ENCODE measurements around the gene IMPDH1.

Gene IMPDH1

DNA sequence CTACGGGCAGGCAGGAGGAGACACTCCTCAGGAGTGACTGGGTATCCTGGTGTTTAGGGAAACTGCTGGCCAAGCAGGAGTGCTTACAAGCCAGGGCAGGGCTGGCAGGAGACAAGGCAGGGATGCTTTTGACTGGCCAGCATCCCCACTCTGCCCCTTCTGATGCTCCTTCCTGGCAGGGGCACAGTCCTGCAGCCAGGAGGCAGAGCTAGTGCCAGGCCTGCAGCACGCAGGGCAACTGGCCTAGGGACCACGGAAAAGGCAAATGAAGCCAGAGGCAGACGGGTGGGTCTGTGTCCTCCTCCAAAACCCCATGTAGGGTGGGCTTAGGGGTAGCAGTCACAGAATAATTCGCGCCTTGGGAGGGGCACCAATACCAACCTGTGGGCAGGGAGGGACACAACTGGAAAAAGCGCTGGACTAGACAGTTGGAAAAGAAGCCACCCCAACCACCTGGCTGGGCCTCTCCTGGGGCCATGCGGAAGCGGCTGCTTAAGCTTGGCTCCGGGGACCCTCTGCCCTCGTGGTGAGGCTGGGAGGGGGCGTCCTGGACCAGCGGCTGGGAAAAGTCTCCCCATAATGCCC lies 4.8 kb downstream of the IMPDH1 start:
- DNase-seq = no peak

DNA sequence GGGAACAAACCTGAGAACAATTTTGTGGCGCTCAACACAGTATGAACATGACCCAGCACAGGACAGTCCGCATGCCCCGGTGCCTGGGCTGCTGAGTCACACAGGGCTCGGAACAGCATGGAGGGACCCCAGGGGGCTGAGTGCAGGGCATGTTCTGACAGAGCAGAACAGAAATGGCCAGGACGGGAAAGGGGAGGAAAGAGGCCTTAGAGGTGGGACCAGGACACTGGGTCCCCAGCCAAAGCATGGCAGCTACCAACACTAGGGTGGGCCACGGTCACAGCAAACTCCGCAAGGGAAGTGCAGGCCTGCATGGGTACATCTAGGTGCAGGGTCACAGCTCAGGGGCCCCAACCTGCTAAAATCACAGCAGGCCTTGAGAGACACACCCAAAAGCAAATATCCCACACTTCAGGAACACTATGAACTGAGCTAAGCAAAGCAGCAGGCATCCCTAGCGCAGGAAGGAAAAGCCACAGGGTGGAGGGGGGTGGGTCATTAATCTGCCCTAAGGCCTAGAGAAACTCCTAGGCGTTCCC lies 5.6 kb downstream of the IMPDH1 start:
- DNase-seq = no peak

DNA sequence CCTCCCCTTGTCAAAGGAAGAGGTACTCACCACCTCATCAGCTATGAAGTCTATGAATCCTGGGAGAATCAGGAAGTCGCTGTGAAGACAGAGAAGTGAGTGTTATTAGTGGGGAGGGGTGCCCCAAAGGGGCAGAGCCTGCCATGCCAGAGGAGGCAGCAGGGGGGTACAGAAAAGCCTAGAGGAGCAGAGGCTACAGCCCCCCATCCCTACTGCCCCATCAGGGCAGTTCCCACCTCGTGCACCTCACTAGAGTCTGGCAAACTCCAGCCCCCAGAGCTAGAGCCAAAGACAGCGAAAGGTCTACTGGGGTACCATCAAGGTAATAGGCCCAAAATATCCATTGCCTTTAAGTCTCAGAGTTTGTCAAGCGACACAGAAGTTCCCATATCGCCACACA lies 6.1 kb downstream of the IMPDH1 start:
- no peak for DNase-seq

DNA sequence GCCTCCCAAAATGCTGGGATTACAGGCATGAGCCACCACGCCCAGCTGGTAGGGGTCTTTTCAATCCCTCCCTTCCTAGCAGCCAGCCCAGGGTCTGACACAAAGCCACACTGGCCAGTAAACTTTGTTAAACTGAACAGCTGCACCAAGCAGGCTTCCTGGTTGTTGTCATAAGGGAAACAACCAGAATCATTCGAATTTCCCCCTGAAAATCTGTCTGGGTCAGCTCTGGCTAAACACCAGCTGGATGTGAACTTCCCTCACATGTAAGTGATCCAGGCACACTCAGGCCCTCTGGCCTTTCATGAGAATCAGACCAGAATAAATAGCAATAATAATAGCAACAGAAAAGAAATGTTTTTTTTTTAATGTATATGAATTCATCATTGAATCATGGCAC lies 7.4 kb downstream of the IMPDH1 start:
- no peak for DNase-seq

DNA sequence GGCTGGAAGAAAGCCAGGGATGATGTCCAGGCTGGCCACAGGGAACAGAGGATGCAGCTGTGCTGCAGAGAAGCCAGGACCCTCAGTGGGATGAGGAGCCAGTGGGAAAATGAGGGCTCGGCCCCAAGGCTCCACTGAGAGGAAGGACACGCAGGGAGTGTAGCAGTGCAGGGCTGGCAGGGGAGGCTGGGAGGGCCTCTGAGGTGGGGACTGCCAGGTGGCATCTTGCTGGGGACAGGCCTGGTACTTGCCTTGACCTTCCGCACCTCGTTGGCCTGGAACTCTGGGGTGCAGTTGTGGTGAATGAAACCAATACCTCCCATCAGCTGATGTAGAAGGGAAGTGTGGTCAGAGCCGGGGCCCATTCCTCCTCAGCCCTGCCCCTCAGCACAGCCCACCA lies 9.2 kb downstream of the IMPDH1 start:
- DNase-seq = no peak

DNA sequence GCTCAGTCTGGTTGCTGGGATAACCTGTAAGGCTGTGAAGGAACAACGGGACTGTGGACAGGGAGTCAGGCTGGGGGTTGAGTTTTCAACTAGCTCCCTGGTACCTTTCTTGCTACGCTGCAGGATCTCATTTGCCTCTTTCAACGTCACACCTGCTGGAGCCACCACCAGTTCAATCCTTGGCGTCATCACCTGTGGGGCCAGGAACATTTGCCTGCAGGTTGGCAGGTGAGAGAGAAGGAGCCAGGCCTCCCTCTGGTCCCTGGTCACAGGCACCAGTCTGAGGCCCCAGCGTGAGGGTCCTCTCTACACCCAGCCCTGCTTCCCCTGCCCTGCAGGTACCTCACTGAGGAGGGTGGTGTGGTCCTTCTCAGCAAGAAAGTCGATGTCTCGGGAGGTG lies 9.8 kb downstream of the IMPDH1 start:
- DNase-seq = no peak

DNA sequence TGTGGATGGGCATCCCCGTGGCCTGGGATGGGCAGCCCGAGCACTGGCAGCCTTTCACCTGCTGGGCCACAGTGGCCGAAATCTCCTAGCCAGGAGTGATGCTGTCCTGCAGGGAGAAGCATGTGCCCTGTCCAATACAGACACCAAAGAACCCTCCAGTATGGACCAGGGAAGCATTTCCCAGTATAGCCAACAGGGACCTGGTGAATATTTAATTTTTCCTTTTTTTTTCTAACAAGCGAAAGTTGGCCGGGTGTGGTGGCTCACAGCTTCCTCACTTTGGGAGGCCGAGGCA lies 11.0 kb downstream of the IMPDH1 start:
- DNase-seq = no peak

DNA sequence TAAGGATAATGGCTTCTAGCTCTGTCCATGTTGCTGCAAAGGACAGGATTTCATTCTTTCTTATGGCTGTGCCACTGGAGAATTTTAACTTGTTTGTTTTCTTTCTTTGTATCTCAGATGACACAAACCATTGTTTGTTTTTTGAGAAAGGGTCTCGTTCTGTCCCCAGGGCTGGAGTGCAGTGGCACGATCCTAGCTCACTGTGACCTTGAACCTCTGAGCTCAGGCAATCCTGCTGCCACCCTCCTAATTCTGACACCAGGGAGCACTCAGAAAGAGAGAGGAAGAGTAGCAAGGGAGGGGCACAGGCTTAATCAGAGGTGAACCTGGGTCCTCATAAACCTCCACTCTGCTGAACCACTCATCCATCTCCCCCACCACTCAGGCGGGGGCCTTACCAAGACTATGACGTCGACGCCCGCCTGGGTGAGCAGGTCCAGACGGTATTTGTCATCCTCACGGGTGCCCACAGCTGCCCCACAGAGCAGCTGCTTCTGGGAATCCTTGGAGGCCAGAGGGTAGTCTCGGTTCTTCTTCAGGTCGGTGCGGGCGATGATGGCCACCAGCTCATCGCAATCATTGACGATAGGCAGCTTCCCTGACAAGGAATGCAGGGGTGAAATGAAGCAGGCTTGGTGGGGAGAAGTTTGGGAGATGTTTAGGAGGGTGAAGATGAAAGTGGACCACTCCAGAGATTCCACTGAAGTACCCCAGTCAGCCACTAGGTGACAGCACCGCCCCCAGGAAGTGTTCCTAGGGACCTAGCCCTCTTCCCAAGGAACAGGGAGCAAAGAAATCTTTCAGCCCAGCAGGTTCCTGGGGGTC lies 11.6 kb downstream of the IMPDH1 start:
- DNase-seq = peak; percentile 10

DNA sequence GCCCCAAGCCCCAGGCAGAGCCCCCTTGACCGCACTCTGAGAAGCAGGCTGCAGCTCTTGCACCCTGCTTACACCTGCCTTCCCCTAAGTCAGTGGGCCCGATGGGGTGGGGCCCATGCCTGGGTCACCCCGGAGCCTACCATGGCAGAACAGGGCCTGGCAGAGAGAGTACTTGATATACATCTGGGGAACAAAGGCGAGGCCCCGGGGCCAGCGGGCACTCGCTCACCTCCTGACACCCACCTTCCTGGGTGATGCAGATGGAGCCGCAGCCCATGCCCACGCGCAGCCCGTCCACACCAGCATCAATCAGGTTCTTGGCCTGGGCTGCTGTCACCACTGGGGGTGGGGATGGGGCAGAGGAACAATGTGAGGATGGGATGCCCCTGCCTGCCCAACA lies 13.4 kb downstream of the IMPDH1 start:
- DNase-seq = no peak

DNA sequence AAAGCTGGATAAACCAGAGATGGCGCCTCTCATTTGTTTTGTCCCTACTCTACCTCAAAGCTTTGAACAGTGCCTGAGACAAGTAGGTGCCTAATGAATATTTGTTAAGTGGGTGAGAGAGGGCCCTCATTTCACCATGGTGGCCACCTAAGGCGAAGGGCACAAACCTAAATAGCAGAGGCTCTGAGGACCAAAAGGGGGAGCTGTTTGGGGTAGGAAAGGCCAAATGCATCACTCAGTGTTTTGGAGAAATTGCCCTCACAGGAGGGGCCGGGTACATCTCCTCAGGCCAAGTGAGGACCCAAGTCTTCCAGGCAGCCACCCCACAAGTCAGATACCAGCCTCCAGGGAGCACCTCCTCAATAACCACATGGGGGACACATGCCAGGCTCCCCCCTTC lies 14.0 kb downstream of the IMPDH1 start:
- DNase-seq = no peak

DNA sequence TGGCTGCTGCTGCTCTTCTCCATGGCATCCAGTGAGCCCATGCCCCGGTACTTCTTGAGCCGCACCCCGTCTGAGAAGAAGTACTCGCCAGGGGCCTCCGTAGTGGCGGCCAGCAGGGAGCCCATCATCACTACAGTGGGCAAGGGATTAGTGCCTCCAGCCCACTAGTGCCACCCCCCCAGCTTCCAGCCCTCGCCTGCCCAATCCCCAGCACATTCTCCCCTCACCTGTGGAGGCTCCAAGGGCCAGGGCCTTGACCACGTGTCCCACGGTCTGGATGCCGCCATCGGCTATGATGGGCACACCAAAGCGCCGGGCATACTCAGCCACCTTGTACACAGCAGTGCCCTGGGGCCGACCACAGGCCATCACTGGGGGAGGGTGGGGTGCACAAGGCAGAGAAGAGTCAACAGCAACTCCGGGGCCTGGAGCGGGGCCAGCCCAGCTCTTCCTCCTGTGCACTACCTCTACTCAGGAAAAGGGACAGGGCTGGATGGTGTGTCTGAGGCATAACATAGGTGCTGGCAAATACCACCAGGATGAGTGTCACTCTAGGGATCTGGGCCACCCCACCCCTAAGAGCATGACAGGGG lies 14.8 kb downstream of the IMPDH1 start:
- DNase-seq = no peak

DNA sequence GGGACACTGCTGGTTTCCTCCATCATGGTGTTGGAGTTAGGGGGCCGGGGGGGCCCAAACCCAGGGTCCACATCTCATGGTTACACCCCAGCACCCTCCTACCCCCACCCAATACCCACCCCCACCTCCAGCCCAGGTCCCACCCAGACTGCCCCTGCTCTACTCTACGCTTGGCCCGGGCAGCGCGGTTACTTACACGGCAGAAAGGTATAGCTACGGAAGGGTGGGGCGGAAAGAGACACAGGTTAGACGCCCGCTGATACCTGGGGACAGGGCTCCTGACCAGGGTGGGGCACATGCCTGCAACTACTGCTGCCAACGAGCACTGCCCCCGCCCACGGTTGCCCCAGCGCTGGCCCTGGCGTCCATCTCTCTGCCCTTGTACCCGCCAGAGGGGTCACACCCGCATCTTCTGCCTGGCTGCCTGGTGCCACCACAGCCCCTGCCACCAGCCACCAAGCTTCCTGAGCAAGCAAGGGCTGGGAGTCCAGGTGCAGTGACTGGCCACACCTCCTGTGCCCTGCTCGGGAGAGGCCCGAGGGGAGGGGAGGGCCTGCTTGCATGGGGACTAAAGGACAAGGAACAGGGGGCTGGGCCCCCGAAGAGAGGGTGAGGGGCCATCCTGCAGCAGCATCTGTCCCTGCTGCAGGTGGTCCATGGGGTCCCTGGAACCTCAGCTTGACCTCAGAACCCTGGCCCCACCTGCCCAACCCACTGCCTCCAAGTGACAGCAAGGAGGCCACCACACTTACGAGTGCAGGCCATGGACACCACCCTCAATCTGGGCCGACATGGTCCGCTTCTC lies 16.1 kb downstream of the IMPDH1 start:
- no peak for DNase-seq

DNA sequence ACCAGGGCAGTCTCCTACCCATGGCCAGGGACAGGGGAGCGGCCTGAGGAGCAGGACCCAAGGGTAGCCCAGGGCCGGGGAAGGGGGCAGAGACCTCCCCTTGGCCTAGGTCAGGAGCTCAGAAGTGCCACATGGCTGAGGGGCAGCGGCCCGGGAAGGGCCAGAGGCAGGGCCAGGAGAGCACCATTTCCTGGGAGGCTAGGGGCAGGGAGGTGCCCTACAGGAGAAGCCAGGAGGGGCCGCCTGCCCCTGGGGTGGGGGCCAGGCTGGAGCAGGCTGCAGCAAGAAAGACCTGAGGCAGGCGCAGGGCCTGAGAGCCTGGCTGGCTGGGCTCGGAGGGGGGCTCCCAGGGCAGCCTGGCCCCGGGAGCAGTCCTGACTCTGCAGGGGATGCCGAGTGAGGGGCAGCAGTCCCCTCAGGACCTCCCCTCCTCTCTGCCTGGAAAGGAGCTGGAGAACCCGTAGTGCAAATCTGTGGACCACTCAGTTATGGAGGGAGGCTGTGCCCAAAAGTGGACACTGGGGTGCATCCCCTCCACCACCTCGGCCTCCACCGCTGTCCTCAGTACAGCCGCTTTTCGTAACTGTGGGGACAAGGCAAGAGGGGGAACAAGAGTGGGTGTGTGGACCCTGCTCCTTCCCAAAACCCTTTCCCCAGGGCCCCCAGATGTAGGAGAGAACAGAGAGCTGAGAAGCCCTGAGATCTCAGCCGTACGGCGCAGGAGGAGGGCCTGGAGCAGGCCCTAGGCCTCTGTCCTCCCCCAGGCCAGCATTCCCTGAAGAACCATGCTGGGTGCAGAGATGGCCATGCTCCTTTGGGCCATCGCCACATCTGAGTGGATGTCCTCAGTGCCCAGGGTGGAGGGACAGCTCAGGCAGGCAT lies 17.1 kb downstream of the IMPDH1 start:
- DNase-seq = no peak

DNA sequence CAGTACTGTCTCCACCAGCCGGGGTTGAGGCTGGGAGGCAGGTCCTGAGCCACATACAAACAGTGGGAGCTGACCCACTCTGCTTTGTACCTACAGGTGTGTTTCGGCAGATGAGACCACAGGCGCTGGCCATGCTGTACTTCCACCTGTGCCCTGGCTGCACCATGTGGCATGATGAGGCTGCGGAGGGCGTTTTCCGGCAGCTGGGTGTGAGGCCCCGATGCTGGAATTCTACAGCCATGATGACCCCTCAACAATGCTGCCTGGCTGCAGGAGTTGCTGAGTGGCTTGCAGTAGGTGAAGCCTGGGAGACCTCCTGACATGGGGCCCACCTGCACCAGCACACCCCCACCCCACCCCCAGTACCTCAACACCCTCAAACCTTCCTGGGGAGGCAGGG lies 18.0 kb downstream of the IMPDH1 start:
- DNase-seq = no peak

DNA sequence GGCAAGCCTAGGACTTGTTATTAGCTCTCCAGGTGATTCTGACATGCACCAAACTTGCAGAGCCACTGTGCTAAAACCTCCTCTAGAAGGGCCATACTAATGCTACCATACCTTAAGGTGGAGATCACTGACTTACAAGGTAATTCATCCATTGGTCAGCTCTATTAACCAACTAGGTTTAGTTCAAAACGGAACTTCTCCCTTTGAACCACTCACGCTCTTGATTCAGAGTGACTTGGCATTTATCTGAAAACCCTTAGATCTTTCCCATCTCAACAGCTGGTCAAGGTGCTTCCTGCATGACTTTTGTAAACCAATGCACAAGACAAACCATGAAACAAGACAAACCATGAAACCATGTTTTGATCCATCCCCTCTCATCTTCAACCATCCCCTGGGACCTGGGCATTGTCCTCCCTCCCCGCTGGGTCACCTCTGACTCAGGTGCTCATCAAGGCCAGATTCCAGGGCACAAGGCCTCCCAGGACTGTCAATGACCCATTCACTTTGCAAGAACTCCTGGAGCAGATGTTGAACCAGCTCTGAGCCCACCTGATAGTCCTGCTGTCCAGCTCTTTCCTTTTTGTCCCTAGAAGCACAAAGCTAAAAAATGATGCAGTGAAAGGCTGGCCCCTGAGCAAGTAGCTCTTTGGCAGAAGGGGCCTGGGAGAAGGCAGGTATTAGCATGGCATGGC lies 18.8 kb downstream of the IMPDH1 start:
- DNase-seq = no peak

DNA sequence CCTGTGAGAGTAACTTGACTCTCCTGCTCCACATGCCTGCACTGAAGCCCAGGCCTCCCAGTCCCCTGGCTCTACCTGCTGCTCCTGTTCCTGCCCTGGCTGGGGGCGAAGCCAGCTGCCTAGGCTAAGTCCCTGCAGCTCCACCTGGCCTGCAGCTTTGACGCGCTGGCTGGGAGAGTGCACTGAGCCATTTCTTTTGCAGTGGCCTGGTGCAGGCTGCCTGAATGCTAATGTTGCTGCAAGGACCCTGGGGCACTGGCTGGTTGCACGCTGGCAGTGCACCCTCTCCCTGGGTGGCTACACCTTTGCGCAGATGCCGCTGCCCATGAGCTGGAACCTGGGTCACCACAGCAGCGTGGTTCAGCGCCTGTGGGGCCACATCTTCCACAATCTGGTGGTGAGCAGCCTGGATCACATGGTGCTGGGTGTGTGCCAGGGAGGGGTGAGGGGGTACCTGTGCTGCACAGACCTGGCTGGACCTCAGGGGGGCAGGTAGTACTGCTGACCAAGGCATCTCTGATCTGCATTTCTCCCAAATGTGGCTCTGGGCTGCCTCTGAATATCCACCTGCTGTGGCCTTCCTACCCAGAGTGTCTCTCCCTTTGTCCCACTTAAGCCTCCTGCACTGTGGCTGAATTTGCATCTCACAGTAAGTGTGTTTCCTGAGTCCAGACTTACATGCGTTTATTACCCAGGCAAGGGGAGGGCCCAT lies 20.0 kb downstream of the IMPDH1 start:
- no peak for DNase-seq

DNA sequence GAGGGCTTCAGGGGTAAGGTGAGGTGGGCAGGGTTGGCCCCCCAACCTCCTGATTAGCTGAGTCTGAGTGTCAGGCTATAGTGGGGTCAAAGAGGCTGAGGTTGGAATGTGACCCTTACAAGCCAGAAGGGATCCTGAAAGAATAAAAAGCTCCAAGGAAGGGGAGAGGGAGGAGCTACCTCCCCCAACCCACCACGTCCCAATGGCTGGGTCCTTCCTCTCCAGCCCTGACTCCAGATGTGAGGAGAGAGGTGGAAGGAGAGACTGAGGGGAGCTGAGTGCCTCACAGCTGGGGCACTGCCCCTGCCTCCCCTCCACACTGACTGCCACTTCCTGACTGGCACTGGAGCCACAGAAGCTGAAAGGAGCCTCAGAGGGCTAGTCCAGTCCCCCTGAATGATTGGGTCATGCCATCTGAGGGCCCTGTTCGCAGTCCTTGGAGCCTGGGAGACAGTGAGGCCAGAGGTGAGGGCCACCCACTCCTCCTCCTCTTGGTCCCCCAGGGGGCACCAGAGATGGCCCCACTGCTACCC lies 20.6 kb downstream of the IMPDH1 start:
- DNase-seq = no peak

DNA sequence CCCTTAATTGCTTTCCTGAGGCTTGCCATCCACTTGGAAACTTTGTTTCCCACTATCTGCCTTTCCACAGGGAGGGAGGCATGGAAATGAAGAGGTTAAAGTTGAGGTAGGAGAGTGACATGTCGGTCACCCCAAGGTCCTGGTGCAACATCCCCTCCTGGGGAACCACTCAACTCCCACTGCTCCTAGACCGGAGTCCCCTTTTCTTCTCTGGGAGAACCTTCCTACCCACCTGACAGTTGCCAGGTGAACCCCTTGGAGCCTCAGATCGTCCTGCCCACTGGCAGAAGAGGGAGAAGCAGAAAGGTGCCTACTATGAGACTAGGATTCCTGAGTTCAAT lies 21.7 kb downstream of the IMPDH1 start:
- DNase-seq = no peak

DNA sequence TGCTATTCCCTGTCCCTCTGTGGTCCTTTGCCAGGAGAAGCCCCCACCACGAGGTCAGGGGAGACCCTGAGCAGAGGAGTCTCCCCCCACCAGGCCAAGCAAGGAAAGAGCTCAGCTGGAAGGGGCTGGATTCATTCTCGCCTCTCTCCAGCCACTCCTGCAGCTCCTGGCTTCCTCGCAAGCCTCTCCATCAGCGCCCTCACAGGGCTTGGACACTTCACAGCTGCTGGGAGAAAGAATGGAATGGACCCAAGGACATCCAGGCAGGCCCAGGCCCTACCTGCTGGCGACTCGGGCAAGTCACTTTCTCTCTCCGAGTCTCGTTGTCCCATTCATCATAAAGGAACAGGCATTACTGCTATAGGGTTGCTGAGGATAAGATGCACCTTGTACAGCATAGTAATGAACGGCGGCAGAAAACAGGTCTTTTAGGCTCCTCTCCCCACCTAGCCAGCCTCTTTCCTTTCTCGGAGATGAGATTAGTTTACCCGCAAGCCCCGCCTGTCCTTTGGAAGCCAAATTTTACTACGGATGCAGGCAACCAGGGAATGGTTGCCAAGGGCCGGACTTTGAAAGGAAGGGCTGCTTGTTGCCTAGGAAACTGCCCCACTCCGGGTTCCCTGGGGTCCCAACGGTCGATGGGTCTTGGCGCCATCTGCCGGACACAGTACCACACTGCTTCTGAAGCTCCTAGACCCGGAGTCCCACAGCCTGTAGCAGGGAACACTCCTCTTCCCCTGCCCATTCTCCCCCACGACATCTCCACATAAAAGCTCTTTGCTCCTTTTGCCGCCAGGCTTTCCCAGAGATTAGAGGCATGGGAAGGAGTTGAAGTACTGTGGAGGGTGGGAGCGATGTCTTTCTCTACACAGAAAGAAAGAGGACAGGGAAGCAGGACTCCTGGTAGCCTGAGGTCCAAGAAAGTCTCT lies 22.3 kb downstream of the IMPDH1 start:
- DNase-seq = peak; percentile 35
